ENCODE measurements around the gene QRICH1. TPM values are rescaled to one million over a fixed set of nuclear protein-coding genes. Genes with fewer than 3 reads are reported as not detected.

QRICH1 gene
- total and polyA plus RNA-seq, 4 donors = 35.1 to 76.0 (median 52.9) TPM

DNA sequence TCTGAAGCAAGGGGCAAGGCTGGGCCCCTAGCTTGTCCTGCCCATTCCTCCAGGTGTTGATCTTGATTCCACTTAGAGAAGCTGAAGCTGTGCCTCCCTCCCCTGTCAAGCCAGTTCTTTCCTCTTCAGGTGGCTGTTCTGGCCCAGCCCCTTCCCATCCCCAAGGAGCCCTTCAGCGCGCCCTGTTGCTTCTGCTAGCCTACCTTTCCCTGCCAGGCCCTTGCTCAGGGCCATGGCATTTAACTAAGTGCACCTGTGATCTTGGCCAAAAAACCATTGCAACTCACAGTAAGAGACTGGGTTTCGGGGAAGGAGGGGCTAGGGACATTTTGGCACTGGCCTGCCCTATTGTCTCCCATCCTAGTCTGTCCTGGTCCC, 88.6 kb downstream of the QRICH1 start:
- DNase-seq = no peak
- no peak overlapping the region for H3K9ac ChIP-seq (ENCODE audit: insufficient read depth in 1 of 2, low read length in 2 of 2)
- no peak overlapping the region for H3K27ac ChIP-seq (ENCODE audit: low read depth in 1 of 2, low read length in 1 of 2)
- ATAC-seq (ENCODE audit: insufficient read depth, low FRiP score) = no peak
- H3K36me3 ChIP-seq (ENCODE audit: control insufficient read depth in 4 of 4, insufficient read depth in 4 of 4, low read length in 4 of 4) = no peaks in the 10 kb centered on the region
- 97% methylated on average over 3 of the region's 3 CpGs for WGBS, 2 donors
- no peak for TF ChIP-seq CTCF (IDR thresholded peaks at IDR 0.05; ENCODE audit: control extremely low read depth, extremely low read depth)
- H3K4me1 ChIP-seq (ENCODE audit: control insufficient read depth in 5 of 5, insufficient read depth in 5 of 5, low read length in 5 of 5) = peaks cover 0 to 14% (median 2%) of the 10 kb centered on the region in 5 donors
- no peaks in the 10 kb centered on the region for H3K9me3 ChIP-seq (ENCODE audit: control insufficient read depth in 4 of 4, insufficient read depth in 3 of 4, low read length in 3 of 4)
- no peak overlapping the region for H3K4me3 ChIP-seq
- no peaks in the 10 kb centered on the region for H3K27me3 ChIP-seq (ENCODE audit: control insufficient read depth in 3 of 3, insufficient read depth in 3 of 3, low read length in 2 of 3)

GRCh38 chr3:49004352-49005302, 89.2 kb downstream of the QRICH1 start:
- no peak overlapping the region for H3K9ac ChIP-seq (ENCODE audit: insufficient read depth in 1 of 2, low read length in 2 of 2)
- ATAC-seq (ENCODE audit: insufficient read depth, low FRiP score) (no peak), DNase-seq (no peak)
- no peaks in the 10 kb centered on the region for H3K36me3 ChIP-seq (ENCODE audit: control insufficient read depth in 4 of 4, insufficient read depth in 4 of 4, low read length in 4 of 4)
- no peak for TF ChIP-seq CTCF (IDR thresholded peaks at IDR 0.05; ENCODE audit: control extremely low read depth, extremely low read depth)
- WGBS, 2 donors = 87 to 91% methylated on average over 16 of the region's 16 CpGs
- H3K4me3 ChIP-seq = no peak overlapping the region
- no peaks in the 10 kb centered on the region for H3K9me3 ChIP-seq (ENCODE audit: control insufficient read depth in 4 of 4, insufficient read depth in 3 of 4, low read length in 3 of 4)
- H3K27ac ChIP-seq (ENCODE audit: low read depth in 1 of 2, low read length in 1 of 2) = no peak overlapping the region
- H3K27me3 ChIP-seq (ENCODE audit: control insufficient read depth in 3 of 3, insufficient read depth in 3 of 3, low read length in 2 of 3) = no peaks in the 10 kb centered on the region
- H3K4me1 ChIP-seq (ENCODE audit: control insufficient read depth in 5 of 5, insufficient read depth in 5 of 5, low read length in 5 of 5) = peaks cover 0 to 14% (median 2%) of the 10 kb centered on the region in 5 donors

- H3K9ac ChIP-seq (ENCODE audit: insufficient read depth in 1 of 2, low read length in 2 of 2) = no peak overlapping the region
- peaks cover 0 to 7% (median 1%) of the 10 kb centered on the region in 4 donors for H3K36me3 ChIP-seq (ENCODE audit: control insufficient read depth in 4 of 4, insufficient read depth in 4 of 4, low read length in 4 of 4)
- H3K4me1 ChIP-seq (ENCODE audit: control insufficient read depth in 5 of 5, insufficient read depth in 5 of 5, low read length in 5 of 5) = peaks cover 0 to 9% (median 3%) of the 10 kb centered on the region in 5 donors
- no peaks in the 10 kb centered on the region for H3K27me3 ChIP-seq (ENCODE audit: control insufficient read depth in 3 of 3, insufficient read depth in 3 of 3, low read length in 2 of 3)
- no peak overlapping the region for H3K27ac ChIP-seq (ENCODE audit: low read depth in 1 of 2, low read length in 1 of 2)
- no peak overlapping the region for H3K4me3 ChIP-seq
- no peak for DNase-seq
- WGBS, 2 donors = 89 to 91% methylated on average over 6 of the region's 6 CpGs
- no peak for TF ChIP-seq CTCF (IDR thresholded peaks at IDR 0.05; ENCODE audit: control extremely low read depth, extremely low read depth)
- no peaks in the 10 kb centered on the region for H3K9me3 ChIP-seq (ENCODE audit: control insufficient read depth in 4 of 4, insufficient read depth in 3 of 4, low read length in 3 of 4)
- no peak for ATAC-seq (ENCODE audit: insufficient read depth, low FRiP score)
Measured at GRCh38 chr3:49001155-49001554, 92.7 kb downstream of the QRICH1 start.

Measured in lung (tissue), 12 donors.